K562 treated with DMSO at 1 percent for 12 hours (cell line): Measurements from ENCODE around the gene OAS1. TPM values are rescaled to one million over a fixed set of nuclear protein-coding genes. Genes with fewer than 3 reads are reported as not detected.

Source experiments
- total RNA-seq: library from RNA; unstranded; fragments of 300-600 nt; gene quantifications from 2 replicates; pipeline ENCODE4 v1.2.3, GENCODE V29; 2022; ENCODE audit not compliant: insufficient read depth

The OAS1 gene
- total RNA-seq: not detected in 2 replicates

DNA sequence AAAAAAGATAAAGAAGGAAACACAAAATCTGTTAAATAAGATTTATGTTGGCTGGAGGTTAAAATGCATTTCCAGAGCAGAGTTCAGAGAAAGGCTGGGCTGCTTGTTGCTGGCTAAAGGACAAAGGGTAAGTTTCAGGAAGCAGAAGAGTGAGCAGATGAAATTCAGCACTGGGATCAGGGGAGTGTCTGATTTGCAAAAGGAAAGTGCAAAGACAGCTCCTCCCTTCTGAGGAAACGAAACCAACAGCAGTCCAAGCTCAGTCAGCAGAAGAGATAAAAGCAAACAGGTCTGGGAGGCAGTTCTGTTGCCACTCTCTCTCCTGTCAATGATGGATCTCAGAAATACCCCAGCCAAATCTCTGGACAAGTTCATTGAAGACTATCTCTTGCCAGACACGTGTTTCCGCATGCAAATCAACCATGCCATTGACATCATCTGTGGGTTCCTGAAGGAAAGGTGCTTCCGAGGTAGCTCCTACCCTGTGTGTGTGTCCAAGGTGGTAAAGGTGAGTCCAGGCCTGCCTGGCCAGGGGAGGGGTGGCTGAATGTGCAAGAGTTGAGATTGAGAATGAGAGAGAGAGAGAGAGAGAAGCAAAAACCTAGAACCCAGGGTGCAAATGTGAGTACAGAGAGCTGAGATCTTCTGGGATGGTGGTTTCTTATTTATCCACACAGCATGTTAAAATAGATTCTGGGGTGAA is at the start of gene OAS1:
Gene OAS1, plus strand, starts transcription at position 251 of the 703 bp plus-strand sequence. Its CDS starts 78 bp downstream, at position 329.

DNA sequence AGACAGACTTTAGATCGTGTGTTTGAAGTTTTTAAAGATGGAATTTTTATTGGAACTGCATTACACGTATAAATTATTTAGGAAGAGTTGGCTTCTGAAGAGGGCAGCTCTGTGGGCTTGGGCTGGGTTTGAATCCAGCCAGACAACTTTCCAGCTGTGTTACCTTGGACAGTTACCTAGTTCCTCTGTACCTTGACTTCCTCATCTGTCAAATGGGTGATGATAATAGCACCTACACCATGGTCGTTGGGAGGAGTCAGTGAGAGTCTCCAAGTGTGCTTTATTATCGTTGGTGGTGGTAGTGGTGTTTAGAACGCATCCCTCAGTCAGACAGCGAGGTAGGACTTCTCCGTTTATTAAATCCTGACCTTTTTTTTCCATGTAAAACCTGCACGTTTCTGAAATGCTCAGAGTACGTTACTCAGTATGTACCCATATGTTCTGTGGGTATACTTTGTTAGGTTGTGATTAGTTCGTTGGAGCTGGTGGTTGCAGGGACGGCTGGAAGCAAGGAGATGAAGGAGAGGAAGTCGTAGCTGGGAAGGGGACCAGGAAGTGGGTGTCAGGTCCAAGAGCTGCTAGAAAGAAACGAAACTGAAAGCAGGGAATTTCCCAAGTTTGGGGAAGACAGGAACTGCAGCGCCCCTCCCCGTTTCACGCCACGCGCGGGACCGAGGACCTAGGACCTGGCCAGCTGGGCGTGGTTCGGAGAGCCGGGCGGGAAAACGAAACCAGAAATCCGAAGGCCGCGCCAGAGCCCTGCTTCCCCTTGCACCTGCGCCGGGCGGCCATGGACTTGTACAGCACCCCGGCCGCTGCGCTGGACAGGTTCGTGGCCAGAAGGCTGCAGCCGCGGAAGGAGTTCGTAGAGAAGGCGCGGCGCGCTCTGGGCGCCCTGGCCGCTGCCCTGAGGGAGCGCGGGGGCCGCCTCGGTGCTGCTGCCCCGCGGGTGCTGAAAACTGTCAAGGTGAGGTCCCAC is 31.3 kb downstream of the OAS1 start, which contains the start of gene OAS3:
Gene OAS3, plus strand, starts transcription at position 734 of the 979 bp plus-strand sequence. Its CDS starts 57 bp downstream, at position 791.

Other genes starting within 250 kb of the OAS1 start
- gene RPH3A, start 115.2 kb upstream of the OAS1 start, total RNA-seq: 0.49 TPM in 1 of 2 replicates, not detected in the other
- gene OAS3, start 31.5 kb downstream of the OAS1 start, total RNA-seq: 5.6 and 14.5 TPM in 2 replicates
- gene OAS2, start 71.6 kb downstream of the OAS1 start, total RNA-seq: not detected in 2 replicates
- gene DTX1, start 149.8 kb downstream of the OAS1 start, total RNA-seq: not detected in 2 replicates
- not detected in 2 replicates for gene RASAL1, start 228.8 kb downstream of the OAS1 start, total RNA-seq
- gene CFAP73, start 242.8 kb downstream of the OAS1 start, total RNA-seq: not detected in 2 replicates